HUDEP-2 (cell line): ENCODE results near the gene RALBP1.
A peak's percentile ranks its signal among the peaks of the same experiment; 100 is the strongest.

Source experiments
- DNase-seq, 76 experiments: peaks; one replicate each; lab custom pipeline; 2025; ENCODE audit not compliant: unreplicated experiment in 76 of 76; lab: John Stamatoyannopoulos, UW

RALBP1 gene

GRCh38 chr18:9506046-9506792 is 30.9 kb downstream of the RALBP1 start:
- DNase-seq = peak in 6 of 76 experiments; percentile 0 to 36 (median 4)

- peak in 2 of 76 experiments; percentile 5 to 24 for DNase-seq
Observed at GRCh38 chr18:9507565-9508088, 32.3 kb downstream of the RALBP1 start.

- no peak for DNase-seq
Observed at GRCh38 chr18:9508446-9509025, 33.2 kb downstream of the RALBP1 start.

GRCh38 chr18:9513971-9514512 is 38.7 kb downstream of the RALBP1 start:
- no peak for DNase-seq

- DNase-seq = peak in 17 of 76 experiments; percentile 0 to 72 (median 8)
Observed at GRCh38 chr18:9516437-9517064, 41.2 kb downstream of the RALBP1 start.

GRCh38 chr18:9517869-9518268 is 42.6 kb downstream of the RALBP1 start:
- no peak for DNase-seq

- DNase-seq = no peak
Observed at GRCh38 chr18:9519399-9519798, 44.1 kb downstream of the RALBP1 start.

GRCh38 chr18:9520666-9521065 is 45.4 kb downstream of the RALBP1 start:
- no peak for DNase-seq

GRCh38 chr18:9521770-9522169 is 46.5 kb downstream of the RALBP1 start:
- DNase-seq = no peak

GRCh38 chr18:9522952-9523351 is 47.6 kb downstream of the RALBP1 start:
- no peak for DNase-seq

GRCh38 chr18:9526458-9526857 is 51.1 kb downstream of the RALBP1 start:
- no peak for DNase-seq

- DNase-seq = no peak
Observed at GRCh38 chr18:9530226-9531009, 55.1 kb downstream of the RALBP1 start.

GRCh38 chr18:9531791-9532410 is 56.6 kb downstream of the RALBP1 start:
- DNase-seq = no peak

GRCh38 chr18:9534844-9535243 is 59.5 kb downstream of the RALBP1 start:
- no peak for DNase-seq

- no peak for DNase-seq
Observed at GRCh38 chr18:9535430-9535991, 60.2 kb downstream of the RALBP1 start.

- DNase-seq = no peak
Observed at GRCh38 chr18:9536354-9537152, 61.2 kb downstream of the RALBP1 start.

GRCh38 chr18:9537677-9538076 is 62.4 kb downstream of the RALBP1 start:
- no peak for DNase-seq

GRCh38 chr18:9539283-9539682 is 64.0 kb downstream of the RALBP1 start:
- DNase-seq = no peak

- no peak for DNase-seq
Observed at GRCh38 chr18:9539938-9540337, 64.6 kb downstream of the RALBP1 start.
